Vagina (tissue), 2 donors: ENCODE measurements around the gene FGF4. TPM values are rescaled to one million over a fixed set of nuclear protein-coding genes. Genes with fewer than 3 reads are reported as not detected.

Experiments used
- DNase-seq, 2 donors: peaks; one replicate each; pipeline ENCODE4 v3.0.0-alpha.2; 2017; ENCODE audit errors: extremely low spot score in 2 of 2
- H3K27ac ChIP-seq: fragments of 200-600 bp; sonication (generic); one replicate; pipeline ENCODE4 v1.5.1; 2019
- H3K27me3 ChIP-seq: fragments of 200-600 bp; sonication (generic); one replicate; pipeline ENCODE4 v1.5.1; 2019
- H3K36me3 ChIP-seq, 2 donors: fragments of 200-600 bp; sonication (generic); one replicate each; pipeline ENCODE4 v1.5.1; 2017 to 2019
- H3K4me1 ChIP-seq: fragments of 200-600 bp; sonication (generic); one replicate; pipeline ENCODE4 v1.5.1; 2019
- H3K4me3 ChIP-seq, 2 donors: fragments of 200-600 bp; sonication (generic); 1 replicate in 1 of 2; 2 replicates in 1 of 2; pipeline ENCODE4 v1.5.1; 2016 to 2019
- H3K9me3 ChIP-seq: fragments of 200-600 bp; sonication (generic); one replicate; pipeline ENCODE4 v1.5.1; 2019
- POLR2A ChIP-seq, 2 donors: fragments of 450-650 bp; IDR thresholded peaks; one replicate each; pipeline ENCODE4 v1.6.1; 2017; ENCODE audit warnings: antibody characterized with exemption in 2 of 2, mild to moderate bottlenecking in 2 of 2, moderate library complexity in 2 of 2
- POLR2AphosphoS5 ChIP-seq, 2 donors: sonication (generic); formaldehyde crosslinking; IDR thresholded peaks; one replicate each; pipeline ENCODE4 v1.9.0; 2017; ENCODE audit warnings: antibody characterized with exemption in 2 of 2, mild to moderate bottlenecking in 2 of 2, low read depth in 1 of 2; ENCODE audit not compliant: insufficient read depth in 1 of 2
- intact Hi-C: fragments of 100-400 bp; cut with DNase I; formaldehyde crosslinking; loops from one replicate; pipeline ENCODE4 v1.15.1; 2023
- total RNA-seq: library from RNA; depleted of rRNA; stranded (reverse); fragments of >200 nt; gene quantifications from one replicate; pipeline ENCODE4 v1.2.3, GENCODE V29; 2016
- TF ChIP-seq, protein P1 (sequence below), 3 experiments: fragments of 450-650 bp in 2 of 3; fragments of 200-600 bp in 1 of 3; sonication (generic) in 1 of 3; IDR thresholded peaks; one replicate each; pipeline ENCODE4 v1.5.1; 2017 to 2019; ENCODE audit warnings: antibody characterized with exemption in 3 of 3, mild to moderate bottlenecking in 2 of 3, moderate library complexity in 2 of 3

The FGF4 gene
- total RNA-seq, 1 donor from 2014 or later: not detected

DNA sequence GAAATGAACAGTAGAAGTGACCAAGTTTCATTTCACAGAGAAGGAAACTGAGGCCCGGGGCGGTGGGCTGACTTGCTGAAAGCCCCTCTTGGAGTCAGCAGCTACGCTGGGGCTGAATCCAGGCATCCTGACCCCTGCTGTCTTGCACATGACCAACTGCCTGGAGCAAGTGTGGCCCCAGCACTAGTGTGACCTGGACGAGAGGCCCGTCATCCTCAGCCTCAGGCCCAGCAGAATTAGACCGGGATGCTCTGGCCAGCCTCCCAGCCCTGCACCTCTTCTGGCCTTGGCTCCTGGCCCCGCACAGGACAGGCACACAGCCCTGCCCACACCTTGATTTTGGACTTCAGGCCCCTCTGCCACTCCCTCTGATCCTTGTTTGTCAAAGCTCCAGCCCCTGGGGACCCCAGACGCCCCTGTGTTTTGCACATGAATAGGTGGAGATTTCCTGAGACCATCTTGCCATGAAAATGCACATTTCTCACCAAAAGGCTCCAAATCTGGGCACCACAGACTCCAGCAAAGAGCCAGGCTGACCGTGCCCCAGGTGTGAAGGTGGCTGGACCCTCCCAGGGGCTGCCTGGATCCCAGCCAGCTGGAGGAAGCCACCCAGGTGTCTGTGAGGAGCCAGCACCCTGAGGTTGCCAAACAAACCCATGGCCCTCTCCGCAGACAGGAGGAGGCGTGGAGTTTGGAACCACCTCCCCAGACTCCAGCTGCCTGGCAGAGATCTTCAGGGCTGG is 24.9 kb downstream of the FGF4 start:
- DNase-seq: no peak
- no peak overlapping the region for H3K4me3 ChIP-seq
- H3K9me3 ChIP-seq: no peaks in the 10 kb centered on the region
- no peaks in the 10 kb centered on the region for H3K36me3 ChIP-seq
- TF ChIP-seq POLR2AphosphoS5 (IDR thresholded peaks at IDR 0.05; ENCODE audit: insufficient read depth in 1 of 2, low read depth in 1 of 2) (no peak), POLR2A (IDR thresholded peaks at IDR 0.05) (no peak)
- TF ChIP-seq, protein P1, sequence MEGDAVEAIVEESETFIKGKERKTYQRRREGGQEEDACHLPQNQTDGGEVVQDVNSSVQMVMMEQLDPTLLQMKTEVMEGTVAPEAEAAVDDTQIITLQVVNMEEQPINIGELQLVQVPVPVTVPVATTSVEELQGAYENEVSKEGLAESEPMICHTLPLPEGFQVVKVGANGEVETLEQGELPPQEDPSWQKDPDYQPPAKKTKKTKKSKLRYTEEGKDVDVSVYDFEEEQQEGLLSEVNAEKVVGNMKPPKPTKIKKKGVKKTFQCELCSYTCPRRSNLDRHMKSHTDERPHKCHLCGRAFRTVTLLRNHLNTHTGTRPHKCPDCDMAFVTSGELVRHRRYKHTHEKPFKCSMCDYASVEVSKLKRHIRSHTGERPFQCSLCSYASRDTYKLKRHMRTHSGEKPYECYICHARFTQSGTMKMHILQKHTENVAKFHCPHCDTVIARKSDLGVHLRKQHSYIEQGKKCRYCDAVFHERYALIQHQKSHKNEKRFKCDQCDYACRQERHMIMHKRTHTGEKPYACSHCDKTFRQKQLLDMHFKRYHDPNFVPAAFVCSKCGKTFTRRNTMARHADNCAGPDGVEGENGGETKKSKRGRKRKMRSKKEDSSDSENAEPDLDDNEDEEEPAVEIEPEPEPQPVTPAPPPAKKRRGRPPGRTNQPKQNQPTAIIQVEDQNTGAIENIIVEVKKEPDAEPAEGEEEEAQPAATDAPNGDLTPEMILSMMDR (IDR thresholded peaks at IDR 0.05): no peak
- intact Hi-C loops: no loop called here
- H3K27me3 ChIP-seq: no peaks in the 10 kb centered on the region
- no peak overlapping the region for H3K27ac ChIP-seq
- no peaks in the 10 kb centered on the region for H3K4me1 ChIP-seq

DNA sequence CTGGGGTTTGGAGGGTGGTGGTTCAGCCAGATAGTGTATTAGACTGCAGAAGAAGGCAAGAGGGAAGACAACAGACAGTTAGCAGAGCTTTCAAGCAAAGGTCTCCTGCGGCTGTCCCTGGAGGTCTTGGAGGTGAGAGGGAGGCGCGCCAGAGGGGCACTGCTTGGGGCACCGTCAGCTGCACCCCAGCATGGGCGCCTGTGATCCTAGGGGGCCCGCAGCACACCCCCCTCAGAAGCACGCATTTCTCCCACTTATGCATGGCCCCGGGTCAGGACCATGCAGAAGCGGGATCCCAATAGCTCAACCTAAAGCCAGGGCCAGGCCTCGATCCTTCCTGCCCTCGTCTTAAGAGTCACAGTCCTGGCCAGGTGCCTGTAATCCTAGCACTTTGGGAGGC is 26.5 kb downstream of the FGF4 start:
- Histone ChIP-seq H3K9me3 (no peaks in the 10 kb centered on the region), H3K27ac (no peak overlapping the region), H3K36me3 (no peaks in the 10 kb centered on the region), H3K27me3 (no peaks in the 10 kb centered on the region), H3K4me3 (no peak overlapping the region), H3K4me1 (no peaks in the 10 kb centered on the region)
- TF ChIP-seq POLR2AphosphoS5 (IDR thresholded peaks at IDR 0.05; ENCODE audit: insufficient read depth in 1 of 2, low read depth in 1 of 2) (no peak), POLR2A (IDR thresholded peaks at IDR 0.05) (no peak)
- TF ChIP-seq, protein P1 (IDR thresholded peaks at IDR 0.05): no peak
- intact Hi-C loops: no loop called here
- DNase-seq: no peak

GRCh38 chr11:69746752-69747742 is 28.1 kb downstream of the FGF4 start:
- no peak overlapping the region for H3K27ac ChIP-seq
- H3K36me3 ChIP-seq: no peaks in the 10 kb centered on the region
- H3K4me3 ChIP-seq: no peak overlapping the region
- no peaks in the 10 kb centered on the region for H3K9me3 ChIP-seq
- no peaks in the 10 kb centered on the region for H3K4me1 ChIP-seq
- H3K27me3 ChIP-seq: no peaks in the 10 kb centered on the region
- intact Hi-C loops: no loop called here
- TF ChIP-seq POLR2AphosphoS5 (IDR thresholded peaks at IDR 0.05; ENCODE audit: insufficient read depth in 1 of 2, low read depth in 1 of 2): no peak
- TF ChIP-seq, protein P1 (IDR thresholded peaks at IDR 0.05): no peak
- no peak for TF ChIP-seq POLR2A (IDR thresholded peaks at IDR 0.05)
- DNase-seq: no peak

GRCh38 chr11:69746140-69746539 is 29.0 kb downstream of the FGF4 start:
- Histone ChIP-seq H3K27me3 (no peaks in the 10 kb centered on the region), H3K36me3 (no peaks in the 10 kb centered on the region), H3K4me1 (no peaks in the 10 kb centered on the region), H3K4me3 (no peak overlapping the region), H3K27ac (no peak overlapping the region), H3K9me3 (no peaks in the 10 kb centered on the region)
- intact Hi-C loops: no loop called here
- DNase-seq: no peak
- TF ChIP-seq POLR2A (IDR thresholded peaks at IDR 0.05) (no peak), POLR2AphosphoS5 (IDR thresholded peaks at IDR 0.05; ENCODE audit: insufficient read depth in 1 of 2, low read depth in 1 of 2) (no peak)

GRCh38 chr11:69745201-69745600 is 29.9 kb downstream of the FGF4 start:
- no peak for DNase-seq
- no peak overlapping the region for H3K4me3 ChIP-seq
- H3K27me3 ChIP-seq: no peaks in the 10 kb centered on the region
- intact Hi-C loops: no loop called here
- H3K27ac ChIP-seq: no peak overlapping the region
- no peaks in the 10 kb centered on the region for H3K36me3 ChIP-seq
- TF ChIP-seq POLR2A (IDR thresholded peaks at IDR 0.05) (no peak), POLR2AphosphoS5 (IDR thresholded peaks at IDR 0.05; ENCODE audit: insufficient read depth in 1 of 2, low read depth in 1 of 2) (no peak)
- TF ChIP-seq, protein P1 (IDR thresholded peaks at IDR 0.05): no peak
- no peaks in the 10 kb centered on the region for H3K9me3 ChIP-seq
- H3K4me1 ChIP-seq: no peaks in the 10 kb centered on the region
